Muscle layer of colon (tissue), 2 donors: ENCODE results near the gene MTCL3.
A peak's percentile ranks its signal among the peaks of the same experiment; 100 is the strongest.

ENCODE experiments used
- H3K27ac ChIP-seq: one replicate; pipeline ENCODE4 v1.7.0; 2013; ENCODE audit warnings: low read depth, mild to moderate bottlenecking, low read length, moderate library complexity
- H3K27me3 ChIP-seq, 2 donors: one replicate each; pipeline ENCODE4 v1.7.0; 2013; ENCODE audit warnings: low read length in 2 of 2, mild to moderate bottlenecking in 2 of 2; ENCODE audit not compliant: insufficient read depth in 2 of 2, control insufficient read depth in 1 of 2
- H3K36me3 ChIP-seq: one replicate; pipeline ENCODE4 v1.7.0; 2013; ENCODE audit warnings: mild to moderate bottlenecking, low read length; ENCODE audit not compliant: insufficient read depth
- H3K4me1 ChIP-seq: one replicate; pipeline ENCODE4 v1.7.0; 2013; ENCODE audit warnings: mild to moderate bottlenecking, low read length; ENCODE audit not compliant: insufficient read depth
- H3K4me3 ChIP-seq, 2 donors: one replicate each; pipeline ENCODE4 v1.7.0; 2013; ENCODE audit warnings: low read length in 2 of 2, low read depth in 1 of 2, mild to moderate bottlenecking in 1 of 2, moderate library complexity in 1 of 2
- H3K9ac ChIP-seq: one replicate; pipeline ENCODE4 v1.7.0; 2013; ENCODE audit warnings: low read length
- H3K9me3 ChIP-seq: one replicate; pipeline ENCODE4 v1.7.0; 2013; ENCODE audit warnings: mild to moderate bottlenecking, low read length
- donor health status: abdominal sarcoma.
- donor health status: Adenocarcinoma of cecum.

Gene MTCL3

DNA sequence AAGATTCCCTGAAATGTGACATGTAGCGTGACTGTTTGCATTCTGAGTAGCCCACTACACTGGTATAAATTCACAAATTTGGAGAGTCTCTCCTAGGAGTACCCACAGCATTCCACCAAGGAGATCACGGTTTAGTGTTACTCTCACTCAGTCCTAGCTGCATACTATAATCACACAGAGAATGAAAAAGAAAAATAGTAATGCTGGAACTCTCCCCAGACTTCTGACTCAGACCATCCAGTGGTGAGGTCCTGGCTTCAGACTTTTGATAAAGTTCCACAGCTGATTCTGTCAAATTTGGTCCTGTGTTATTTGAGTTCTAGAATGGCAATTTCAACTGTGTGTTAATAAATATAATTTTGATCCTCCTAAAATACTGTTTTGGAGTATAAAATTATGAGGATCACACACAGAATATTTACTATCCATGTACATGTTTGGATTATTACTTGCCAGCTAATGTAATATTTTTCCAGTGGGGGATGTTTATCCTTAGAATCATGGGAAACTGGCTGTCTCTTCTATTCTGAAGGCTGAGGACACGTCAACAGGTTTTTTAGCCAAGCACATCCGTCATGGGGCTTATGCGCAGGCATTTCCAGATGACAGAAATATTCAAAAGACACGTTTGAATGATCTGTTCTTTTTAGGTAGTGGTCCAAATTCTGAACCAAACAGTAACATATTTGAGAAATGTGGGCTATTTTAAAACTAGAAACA lies 54.8 kb downstream of the MTCL3 start:
- Histone ChIP-seq H3K9ac (no peak overlapping the region), H3K9me3 (no peaks in the 10 kb centered on the region), H3K27ac (peak overlapping the region; percentile 20), H3K27me3 (no peaks in the 10 kb centered on the region), H3K4me3 (no peak overlapping the region), H3K36me3 (no peaks in the 10 kb centered on the region), H3K4me1 (peaks cover 25% of the 10 kb centered on the region)

DNA sequence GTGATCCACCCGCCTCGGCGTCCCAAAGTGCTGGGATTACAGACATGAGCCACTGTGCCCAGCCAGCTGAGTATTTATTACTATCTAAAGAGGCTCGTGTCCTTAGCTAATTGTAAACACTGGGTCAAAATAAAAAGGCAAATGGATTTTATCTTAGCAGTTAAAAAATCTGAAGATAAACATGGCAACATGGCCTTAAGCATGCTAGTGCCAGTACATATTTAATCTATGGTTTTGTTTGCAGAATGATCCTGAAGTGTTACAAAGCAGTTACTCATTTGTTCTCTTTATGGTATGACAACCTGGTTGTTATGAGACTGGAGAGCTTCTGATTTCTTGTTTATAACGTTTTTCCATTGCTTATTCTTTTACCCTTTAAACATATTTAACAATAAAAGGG lies 56.1 kb downstream of the MTCL3 start:
- Histone ChIP-seq H3K4me3 (no peak overlapping the region), H3K27ac (peak overlapping the region; percentile 55), H3K4me1 (peaks cover 25% of the 10 kb centered on the region), H3K9me3 (no peaks in the 10 kb centered on the region), H3K36me3 (no peaks in the 10 kb centered on the region), H3K9ac (no peak overlapping the region), H3K27me3 (no peaks in the 10 kb centered on the region)

GRCh38 chr6:127462376-127462775 lies 56.8 kb downstream of the MTCL3 start:
- Histone ChIP-seq H3K4me3 (no peak overlapping the region), H3K27ac (no peak overlapping the region), H3K27me3 (no peaks in the 10 kb centered on the region), H3K36me3 (no peaks in the 10 kb centered on the region), H3K9me3 (no peaks in the 10 kb centered on the region), H3K9ac (no peak overlapping the region), H3K4me1 (peaks cover 25% of the 10 kb centered on the region)

GRCh38 chr6:127460465-127460864 lies 58.7 kb downstream of the MTCL3 start:
- no peak overlapping the region for H3K4me3 ChIP-seq
- H3K27ac ChIP-seq, result no peak overlapping the region
- peaks cover 29% of the 10 kb centered on the region for H3K4me1 ChIP-seq
- H3K27me3 ChIP-seq, result no peaks in the 10 kb centered on the region
- H3K36me3 ChIP-seq, result no peaks in the 10 kb centered on the region
- H3K9me3 ChIP-seq, result no peaks in the 10 kb centered on the region
- H3K9ac ChIP-seq, result no peak overlapping the region

DNA sequence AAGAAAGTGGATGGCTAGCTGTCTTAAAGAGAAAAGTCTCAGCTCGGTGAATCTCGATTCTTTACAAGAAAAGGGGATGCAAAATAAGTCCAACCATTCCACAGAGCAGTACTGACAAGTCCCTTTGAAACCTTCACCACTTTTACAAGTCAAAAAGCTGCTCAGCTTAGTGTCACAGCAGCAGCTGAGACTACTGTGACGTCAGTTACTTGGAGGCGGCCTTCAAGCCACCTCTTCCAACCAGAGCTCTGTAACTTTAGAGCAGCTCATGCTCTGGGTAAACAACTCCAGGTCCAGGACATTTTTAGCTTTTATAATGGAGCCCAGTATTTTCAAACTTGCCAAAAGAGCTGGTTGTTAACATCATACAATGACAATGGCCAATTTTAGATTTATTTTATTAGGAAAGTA lies 59.9 kb downstream of the MTCL3 start, which contains the start of gene KIAA0408:
Gene KIAA0408, minus strand, starts transcription at position 159 of the 411 bp plus-strand sequence. CDS start 5,408 bp downstream, outside the sequence.
- peak within 1 kb of the TSS; percentile 33 to 94 for H3K4me3 ChIP-seq
- peaks cover 17% of the 10 kb centered on the region for H3K4me1 ChIP-seq
- no peaks in the 10 kb centered on the region for H3K36me3 ChIP-seq
- no peaks in the 10 kb centered on the region for H3K27me3 ChIP-seq
- H3K9ac ChIP-seq, result peak within 1 kb of the TSS; percentile 69
- no peaks in the 10 kb centered on the region for H3K9me3 ChIP-seq
- peak within 1 kb of the TSS; percentile 77 for H3K27ac ChIP-seq

DNA sequence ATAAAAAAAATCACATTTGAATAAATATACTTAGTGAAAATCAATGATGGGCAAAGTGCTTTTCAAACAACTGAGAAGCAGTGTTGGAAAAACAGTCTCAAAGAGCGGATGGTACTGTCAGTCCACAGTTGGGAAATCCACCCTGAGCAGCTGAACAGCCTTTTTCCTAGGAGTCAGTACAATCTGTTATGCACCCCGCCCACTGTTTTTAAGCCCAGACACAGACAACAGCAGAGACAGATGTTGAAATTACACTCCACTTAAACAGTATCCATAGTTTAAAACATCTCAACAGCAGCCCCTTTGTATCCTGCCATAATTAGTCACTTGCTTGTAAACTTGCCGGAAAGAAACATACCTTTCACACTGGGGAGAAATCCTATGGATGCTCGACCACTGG lies 60.3 kb downstream of the MTCL3 start:
- Histone ChIP-seq H3K4me1 (peaks cover 13% of the 10 kb centered on the region), H3K9me3 (no peaks in the 10 kb centered on the region), H3K4me3 (peak overlapping the region; percentile 33 to 94), H3K9ac (peak overlapping the region; percentile 69), H3K27me3 (no peaks in the 10 kb centered on the region), H3K36me3 (no peaks in the 10 kb centered on the region), H3K27ac (peak overlapping the region; percentile 77)

GRCh38 chr6:127458222-127458621 lies 60.9 kb downstream of the MTCL3 start:
- Histone ChIP-seq H3K27ac (peak overlapping the region; percentile 77), H3K4me3 (peak overlapping the region; percentile 33 to 94), H3K36me3 (no peaks in the 10 kb centered on the region), H3K9ac (no peak overlapping the region), H3K27me3 (no peaks in the 10 kb centered on the region), H3K9me3 (no peaks in the 10 kb centered on the region), H3K4me1 (peaks cover 17% of the 10 kb centered on the region)

- Histone ChIP-seq H3K27me3 (no peaks in the 10 kb centered on the region), H3K9me3 (no peaks in the 10 kb centered on the region), H3K4me1 (peaks cover 23% of the 10 kb centered on the region), H3K36me3 (no peaks in the 10 kb centered on the region), H3K4me3 (peak overlapping the region; percentile 33 to 94), H3K9ac (peak overlapping the region; percentile 3), H3K27ac (peak overlapping the region; percentile 77)
Measured at GRCh38 chr6:127457456-127458064, 61.6 kb downstream of the MTCL3 start.

DNA sequence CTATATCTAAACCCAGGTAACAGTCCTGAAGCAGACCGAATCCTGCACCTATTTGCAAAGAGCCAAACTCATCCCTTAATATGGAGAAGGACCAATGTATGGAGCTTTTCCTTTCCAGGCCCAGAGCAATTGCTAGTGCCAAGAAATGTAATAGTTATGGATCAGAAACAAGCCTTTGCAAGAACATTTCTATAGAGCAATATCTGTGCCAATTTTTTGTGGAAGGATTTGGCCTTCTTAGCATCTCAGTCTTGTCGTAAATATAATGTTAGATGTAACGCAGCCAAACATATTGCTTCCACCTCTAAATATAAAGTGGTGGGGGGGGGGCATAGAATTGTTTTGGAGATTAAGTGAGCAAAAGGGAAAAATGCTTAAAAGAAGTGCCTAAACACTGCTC lies 62.7 kb downstream of the MTCL3 start:
- no peaks in the 10 kb centered on the region for H3K36me3 ChIP-seq
- no peaks in the 10 kb centered on the region for H3K9me3 ChIP-seq
- H3K4me1 ChIP-seq, result peaks cover 31% of the 10 kb centered on the region
- no peaks in the 10 kb centered on the region for H3K27me3 ChIP-seq
- H3K9ac ChIP-seq, result no peak overlapping the region
- H3K4me3 ChIP-seq, result peak overlapping the region; percentile 28 to 94
- peak overlapping the region; percentile 77 for H3K27ac ChIP-seq

- Histone ChIP-seq H3K9me3 (no peaks in the 10 kb centered on the region), H3K4me3 (no peak overlapping the region), H3K4me1 (peaks cover 35% of the 10 kb centered on the region), H3K36me3 (no peaks in the 10 kb centered on the region), H3K9ac (no peak overlapping the region), H3K27ac (peak overlapping the region; percentile 69), H3K27me3 (no peaks in the 10 kb centered on the region)
Measured at GRCh38 chr6:127453845-127454619, 65.1 kb downstream of the MTCL3 start.

- Histone ChIP-seq H3K9me3 (no peaks in the 10 kb centered on the region), H3K4me1 (peaks cover 35% of the 10 kb centered on the region), H3K9ac (no peak overlapping the region), H3K27ac (peak overlapping the region; percentile 31), H3K4me3 (peak overlapping the region in 1 of 2 donors; percentile 6), H3K27me3 (no peaks in the 10 kb centered on the region), H3K36me3 (peaks cover 4% of the 10 kb centered on the region)
Measured at GRCh38 chr6:127452803-127453202, 66.3 kb downstream of the MTCL3 start.
